ENCODE data around the gene GULP1.

Gene GULP1

DNA sequence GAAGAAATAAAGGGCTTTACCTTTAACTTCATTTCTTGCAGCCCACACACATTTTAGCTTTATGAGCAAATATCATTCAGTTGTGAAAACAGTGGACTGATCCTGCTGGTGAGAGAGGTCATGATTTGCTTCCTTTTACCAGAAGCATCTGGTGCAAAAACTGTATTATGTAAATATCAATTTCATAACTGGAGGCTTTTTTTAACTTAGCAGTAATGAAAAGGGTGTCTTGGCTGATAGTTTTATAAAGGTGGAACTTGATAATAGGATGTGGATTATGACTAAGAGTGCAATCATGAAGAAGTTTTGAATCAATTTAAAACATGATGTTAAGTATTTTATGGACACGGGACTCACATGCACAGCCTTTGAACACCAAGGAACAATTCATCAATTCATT is 304.4 kb downstream of the GULP1 start:
- TF ChIP-seq, protein P1, sequence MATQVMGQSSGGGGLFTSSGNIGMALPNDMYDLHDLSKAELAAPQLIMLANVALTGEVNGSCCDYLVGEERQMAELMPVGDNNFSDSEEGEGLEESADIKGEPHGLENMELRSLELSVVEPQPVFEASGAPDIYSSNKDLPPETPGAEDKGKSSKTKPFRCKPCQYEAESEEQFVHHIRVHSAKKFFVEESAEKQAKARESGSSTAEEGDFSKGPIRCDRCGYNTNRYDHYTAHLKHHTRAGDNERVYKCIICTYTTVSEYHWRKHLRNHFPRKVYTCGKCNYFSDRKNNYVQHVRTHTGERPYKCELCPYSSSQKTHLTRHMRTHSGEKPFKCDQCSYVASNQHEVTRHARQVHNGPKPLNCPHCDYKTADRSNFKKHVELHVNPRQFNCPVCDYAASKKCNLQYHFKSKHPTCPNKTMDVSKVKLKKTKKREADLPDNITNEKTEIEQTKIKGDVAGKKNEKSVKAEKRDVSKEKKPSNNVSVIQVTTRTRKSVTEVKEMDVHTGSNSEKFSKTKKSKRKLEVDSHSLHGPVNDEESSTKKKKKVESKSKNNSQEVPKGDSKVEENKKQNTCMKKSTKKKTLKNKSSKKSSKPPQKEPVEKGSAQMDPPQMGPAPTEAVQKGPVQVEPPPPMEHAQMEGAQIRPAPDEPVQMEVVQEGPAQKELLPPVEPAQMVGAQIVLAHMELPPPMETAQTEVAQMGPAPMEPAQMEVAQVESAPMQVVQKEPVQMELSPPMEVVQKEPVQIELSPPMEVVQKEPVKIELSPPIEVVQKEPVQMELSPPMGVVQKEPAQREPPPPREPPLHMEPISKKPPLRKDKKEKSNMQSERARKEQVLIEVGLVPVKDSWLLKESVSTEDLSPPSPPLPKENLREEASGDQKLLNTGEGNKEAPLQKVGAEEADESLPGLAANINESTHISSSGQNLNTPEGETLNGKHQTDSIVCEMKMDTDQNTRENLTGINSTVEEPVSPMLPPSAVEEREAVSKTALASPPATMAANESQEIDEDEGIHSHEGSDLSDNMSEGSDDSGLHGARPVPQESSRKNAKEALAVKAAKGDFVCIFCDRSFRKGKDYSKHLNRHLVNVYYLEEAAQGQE (IDR thresholded peaks at IDR 0.05; ENCODE audit: insufficient read depth in 1 of 2, low read depth in 2 of 2, low read length in 2 of 2), result no peak
- no peak for TF ChIP-seq SIN3A (IDR thresholded peaks at IDR 0.05; ENCODE audit: borderline replicate concordance, insufficient read depth, low read length)
- TF ChIP-seq TAF1 (IDR thresholded peaks at IDR 0.05; ENCODE audit: borderline replicate concordance, insufficient read depth, low read length), result no peak
- no peak for TF ChIP-seq POLR2AphosphoS5 (IDR thresholded peaks at IDR 0.05; ENCODE audit: low read depth, low read length)
- no peak for TF ChIP-seq FOXP2 (optimal IDR thresholded peaks at IDR 0.05; ENCODE audit: borderline replicate concordance, extremely low read depth, extremely low read length, insufficient read depth)

DNA sequence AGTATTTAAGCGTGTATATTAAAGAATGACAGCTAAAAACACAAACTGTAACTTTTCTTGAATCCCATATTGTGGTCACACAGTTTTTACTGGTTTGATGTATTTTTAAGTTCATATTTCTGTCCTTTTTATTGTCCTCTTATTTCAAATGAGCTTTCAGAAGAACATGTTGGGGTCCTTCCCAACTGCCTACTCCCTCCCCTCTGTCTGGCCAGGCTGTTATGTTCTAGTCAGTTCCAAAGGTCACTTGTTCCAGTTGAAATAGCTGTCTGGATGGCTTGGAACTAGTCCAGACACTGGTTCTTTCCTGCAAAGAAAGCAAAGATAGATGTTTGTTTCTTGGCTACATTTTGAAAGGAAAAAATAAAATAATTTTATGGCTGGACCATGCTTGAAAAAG is 306.9 kb downstream of the GULP1 start:
- TF ChIP-seq, protein P1 (IDR thresholded peaks at IDR 0.05; ENCODE audit: insufficient read depth in 1 of 2, low read depth in 2 of 2, low read length in 2 of 2), result no peak
- TF ChIP-seq TAF1 (IDR thresholded peaks at IDR 0.05; ENCODE audit: borderline replicate concordance, insufficient read depth, low read length), result no peak
- no peak for TF ChIP-seq SIN3A (IDR thresholded peaks at IDR 0.05; ENCODE audit: borderline replicate concordance, insufficient read depth, low read length)
- TF ChIP-seq FOXP2 (optimal IDR thresholded peaks at IDR 0.05; ENCODE audit: borderline replicate concordance, extremely low read depth, extremely low read length, insufficient read depth), result no peak
- TF ChIP-seq POLR2AphosphoS5 (IDR thresholded peaks at IDR 0.05; ENCODE audit: low read depth, low read length), result no peak

DNA sequence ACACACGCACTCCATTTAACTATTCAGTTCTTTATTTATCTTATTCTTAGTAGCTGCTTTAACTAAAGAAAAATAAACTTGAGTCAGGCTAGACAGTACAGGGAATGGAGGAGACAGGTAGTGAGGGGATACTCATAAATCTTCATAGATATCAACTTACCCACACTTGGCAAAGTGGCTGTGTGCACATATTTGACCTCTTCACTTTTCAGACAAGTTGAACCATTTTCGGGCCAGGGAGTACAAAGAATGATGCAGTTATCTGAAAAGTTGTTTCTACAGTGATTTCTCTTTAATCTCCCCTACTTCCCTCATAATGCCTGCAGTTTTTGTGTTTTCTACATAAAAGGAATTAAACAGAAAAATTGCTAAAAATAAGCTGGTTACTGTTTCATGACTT is 307.5 kb downstream of the GULP1 start:
- TF ChIP-seq POLR2AphosphoS5 (IDR thresholded peaks at IDR 0.05; ENCODE audit: low read depth, low read length), result no peak

DNA sequence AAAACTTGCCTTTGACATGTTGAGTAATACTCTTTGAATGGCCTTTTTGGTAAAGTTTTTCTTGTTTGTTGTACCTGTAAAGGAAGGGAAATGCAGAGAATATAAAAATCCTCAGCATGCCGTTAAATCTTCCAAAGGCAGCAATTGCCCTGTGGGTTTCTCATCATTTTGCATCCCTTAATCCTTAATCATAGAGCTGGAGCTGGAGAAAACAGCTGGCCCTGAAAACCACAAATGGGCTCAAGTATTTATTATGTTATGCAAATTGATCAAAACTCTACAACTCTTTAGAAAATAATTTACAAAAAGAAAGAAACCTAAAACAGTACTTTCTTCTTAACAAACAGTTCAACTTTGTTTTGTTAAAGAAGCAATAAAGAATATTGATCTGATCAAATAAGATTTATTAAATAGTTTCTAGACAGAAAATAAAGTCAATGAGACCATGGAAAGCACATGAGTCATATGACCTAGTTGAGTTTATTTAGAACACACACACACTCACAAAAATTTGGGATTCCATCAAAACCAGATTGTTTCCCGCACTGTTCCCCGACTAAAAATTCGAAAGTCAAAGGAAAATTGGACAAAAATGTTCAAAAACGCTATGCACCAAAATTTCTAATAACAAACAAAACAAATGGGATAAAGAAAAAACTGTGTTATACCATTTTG is 309.0 kb downstream of the GULP1 start:
- TF ChIP-seq, protein P1 (IDR thresholded peaks at IDR 0.05; ENCODE audit: insufficient read depth in 1 of 2, low read depth in 2 of 2, low read length in 2 of 2), result no peak
- TF ChIP-seq POLR2AphosphoS5 (IDR thresholded peaks at IDR 0.05; ENCODE audit: low read depth, low read length) (no peak), SIN3A (IDR thresholded peaks at IDR 0.05; ENCODE audit: borderline replicate concordance, insufficient read depth, low read length) (no peak), FOXP2 (optimal IDR thresholded peaks at IDR 0.05; ENCODE audit: borderline replicate concordance, extremely low read depth, extremely low read length, insufficient read depth) (no peak), TAF1 (IDR thresholded peaks at IDR 0.05; ENCODE audit: borderline replicate concordance, insufficient read depth, low read length) (no peak)

DNA sequence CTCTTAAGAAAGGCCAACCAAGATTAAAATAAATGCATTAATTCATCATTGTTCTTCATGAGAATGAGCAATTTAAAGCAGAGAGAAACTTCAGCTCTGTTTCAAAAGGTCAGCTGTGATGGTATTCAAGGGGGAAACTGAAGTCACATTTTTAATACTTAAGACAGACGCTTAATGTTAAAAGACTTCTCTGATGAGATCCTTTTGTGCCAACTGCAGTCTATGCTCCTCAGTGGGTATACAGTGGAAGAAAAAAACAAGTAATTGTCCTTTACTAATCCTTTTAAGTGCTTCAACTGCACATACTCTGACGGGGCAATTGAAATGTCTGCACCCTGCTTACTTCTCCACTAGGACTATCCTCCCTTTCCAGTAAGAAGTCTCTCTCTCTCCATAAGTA is 309.7 kb downstream of the GULP1 start:
- TF ChIP-seq FOXP2 (optimal IDR thresholded peaks at IDR 0.05; ENCODE audit: borderline replicate concordance, extremely low read depth, extremely low read length, insufficient read depth), result no peak

DNA sequence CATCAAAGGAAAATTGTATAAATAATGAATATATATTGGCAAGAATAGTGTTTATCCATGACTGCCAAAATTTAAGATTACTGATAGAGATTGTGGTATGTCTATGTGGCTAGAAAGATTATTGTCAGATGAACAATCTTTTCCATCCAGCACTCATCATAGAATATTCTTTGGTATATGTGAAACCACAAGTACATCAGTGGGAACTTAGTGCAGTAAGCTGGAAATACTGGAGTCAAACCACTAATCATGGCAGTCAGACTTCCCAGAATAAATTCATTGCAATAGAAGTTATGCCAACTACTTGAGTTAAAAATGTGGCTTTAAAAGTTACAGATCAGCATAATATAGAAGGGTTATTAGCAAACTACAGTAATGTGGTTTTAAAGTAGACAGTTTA is 310.3 kb downstream of the GULP1 start:
- TF ChIP-seq, protein P1 (IDR thresholded peaks at IDR 0.05; ENCODE audit: insufficient read depth in 1 of 2, low read depth in 2 of 2, low read length in 2 of 2), result no peak
- TF ChIP-seq SIN3A (IDR thresholded peaks at IDR 0.05; ENCODE audit: borderline replicate concordance, insufficient read depth, low read length) (no peak), FOXP2 (optimal IDR thresholded peaks at IDR 0.05; ENCODE audit: borderline replicate concordance, extremely low read depth, extremely low read length, insufficient read depth) (no peak), POLR2AphosphoS5 (IDR thresholded peaks at IDR 0.05; ENCODE audit: low read depth, low read length) (no peak), TAF1 (IDR thresholded peaks at IDR 0.05; ENCODE audit: borderline replicate concordance, insufficient read depth, low read length) (no peak)
